Esophagus muscularis mucosa (tissue), 4 donors: ENCODE measurements around the gene FAM114A1. TPM values are rescaled to one million over a fixed set of nuclear protein-coding genes. Genes with fewer than 3 reads are reported as not detected.

Source experiments
- DNase-seq: peaks from one replicate; pipeline ENCODE4 v3.0.0-alpha.2; 2017; ENCODE audit errors: extremely low spot score
- H3K27ac ChIP-seq, 4 donors: fragments of 200-600 bp; sonication (generic); replicated peaks in 1 of 4; 1 replicate in 3 of 4; 2 replicates in 1 of 4; pipeline ENCODE4 v1.5.1; 2016 to 2019; ENCODE audit warnings: mild to moderate bottlenecking in 1 of 4
- H3K27me3 ChIP-seq, 4 donors: fragments of 200-600 bp; sonication (generic); one replicate each; pipeline versions ENCODE4 v1.5.1 to v1.6.0; 2016 to 2019
- H3K36me3 ChIP-seq, 4 donors: fragments of 200-600 bp; sonication (generic); one replicate each; pipeline ENCODE4 v1.5.1; 2016 to 2019
- H3K4me1 ChIP-seq, 4 donors: fragments of 200-600 bp; sonication (generic); one replicate each; pipeline ENCODE4 v1.5.1; 2016 to 2019
- H3K4me3 ChIP-seq, 4 donors: fragments of 200-600 bp; sonication (generic); 1 replicate in 2 of 4; 2 replicates in 2 of 4; pipeline ENCODE4 v1.5.1; 2016 to 2019; ENCODE audit warnings: mild to moderate bottlenecking in 4 of 4, moderate library complexity in 1 of 4
- H3K9me3 ChIP-seq, 4 donors: fragments of 200-600 bp; sonication (generic); 1 replicate in 3 of 4; 2 replicates in 1 of 4; pipeline ENCODE4 v1.5.1; 2016 to 2019
- CTCF ChIP-seq, 3 experiments: fragments of 200-600 bp in 2 of 3; fragments of 450-650 bp in 1 of 3; sonication (generic) in 2 of 3; IDR thresholded peaks; one replicate each; pipeline ENCODE4 v1.5.1; 2017 to 2019; ENCODE audit warnings: antibody characterized with exemption in 3 of 3, mild to moderate bottlenecking in 2 of 3, moderate library complexity in 1 of 3
- EP300 ChIP-seq: sonication (generic); formaldehyde crosslinking; IDR thresholded peaks from one replicate; pipeline ENCODE4 v1.6.1; 2017; ENCODE audit warnings: antibody characterized with exemption
- POLR2A ChIP-seq: fragments of 450-650 bp; IDR thresholded peaks from one replicate; pipeline ENCODE4 v1.6.1; 2017; ENCODE audit warnings: antibody characterized with exemption, moderate library complexity, mild to moderate bottlenecking, low read depth
- POLR2AphosphoS5 ChIP-seq, 2 donors: sonication (generic); formaldehyde crosslinking; IDR thresholded peaks; one replicate each; pipeline ENCODE4 v1.6.1; 2017; ENCODE audit warnings: antibody characterized with exemption in 2 of 2
- WGBS: methylation state at CpG from one replicate; pipeline ENCODE4 v1.1.5; 2018; 5-methylcytosine and 5-hydroxymethylcytosine counted together
- intact Hi-C: fragments of 100-400 bp; cut with DNase I; formaldehyde crosslinking; loops from one replicate; pipeline ENCODE4 v1.15.1; 2023
- total RNA-seq, 4 donors: library from RNA; depleted of rRNA; stranded (reverse); fragments of >200 nt; gene quantifications; one replicate each; pipeline versions ENCODE4 v1.1.0 to v1.2.1, GENCODE V29; 2016

FAM114A1 gene
- total RNA-seq, 4 donors from 2014 or later, result 88.6 to 145 (median 110) TPM

- Histone ChIP-seq H3K4me3 (no peak overlapping the region), H3K27ac (no peak overlapping the region), H3K9me3 (no peaks in the 10 kb centered on the region), H3K4me1 (peaks cover 0 to 10% (median 2%) of the 10 kb centered on the region in 4 donors), H3K27me3 (no peaks in the 10 kb centered on the region), H3K36me3 (no peaks in the 10 kb centered on the region)
- no peak for DNase-seq
- 82% methylated on average over 3 of the region's 3 CpGs for WGBS
- TF ChIP-seq POLR2A (no peak), EP300 (no peak), POLR2AphosphoS5 (IDR thresholded peaks at IDR 0.05) (no peak), CTCF (IDR thresholded peaks at IDR 0.05) (no peak)
- intact Hi-C loops, result no loop called here
Observed at GRCh38 chr4:38979511-38980230, 112.1 kb downstream of the FAM114A1 start.

DNA sequence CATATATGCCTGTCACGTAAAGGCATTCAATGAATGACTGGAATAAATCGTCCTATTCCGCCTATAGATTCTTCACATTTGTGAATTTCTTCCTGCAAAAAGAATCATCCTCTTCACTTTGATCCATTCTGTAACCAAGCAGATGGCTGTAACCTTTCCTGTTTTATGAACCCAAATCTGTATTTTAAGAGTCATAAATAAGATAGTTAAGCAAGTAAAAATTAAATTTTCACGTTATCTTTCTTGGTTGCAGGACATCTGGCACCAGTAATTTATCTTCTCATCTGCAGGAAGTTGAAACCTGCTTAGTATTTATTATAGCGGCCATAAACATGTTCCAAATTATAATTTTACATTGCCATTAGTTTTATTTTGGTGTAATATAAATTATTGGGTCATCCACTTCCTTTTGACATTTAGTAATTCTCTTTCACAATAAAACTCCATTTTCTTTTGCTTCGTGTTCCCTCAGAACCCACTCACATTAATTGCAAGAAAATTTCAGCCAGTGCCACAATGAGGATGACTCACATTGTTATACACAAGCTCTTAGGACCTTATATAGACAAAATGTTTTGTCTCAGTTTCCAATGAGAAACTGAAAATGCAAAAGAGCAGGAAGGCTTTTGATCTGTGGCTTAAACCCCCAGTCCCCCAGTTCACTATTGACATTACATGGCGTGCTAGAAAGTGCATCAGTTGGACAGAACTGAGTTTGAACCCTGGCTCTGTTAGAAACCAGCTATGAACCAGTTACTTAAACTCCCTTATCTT is 113.5 kb downstream of the FAM114A1 start:
- peaks cover 0 to 11% (median 2%) of the 10 kb centered on the region in 4 donors for H3K4me1 ChIP-seq
- WGBS, result 73% methylated on average over 7 of the region's 7 CpGs
- intact Hi-C loops, result no loop called here
- H3K27ac ChIP-seq, result no peak overlapping the region
- H3K27me3 ChIP-seq, result no peaks in the 10 kb centered on the region
- H3K36me3 ChIP-seq, result no peaks in the 10 kb centered on the region
- no peak overlapping the region for H3K4me3 ChIP-seq
- DNase-seq, result no peak
- H3K9me3 ChIP-seq, result no peaks in the 10 kb centered on the region
- TF ChIP-seq CTCF (IDR thresholded peaks at IDR 0.05), result no peak
- TF ChIP-seq POLR2A, result no peak
- no peak for TF ChIP-seq EP300
- TF ChIP-seq POLR2AphosphoS5 (IDR thresholded peaks at IDR 0.05), result no peak

DNA sequence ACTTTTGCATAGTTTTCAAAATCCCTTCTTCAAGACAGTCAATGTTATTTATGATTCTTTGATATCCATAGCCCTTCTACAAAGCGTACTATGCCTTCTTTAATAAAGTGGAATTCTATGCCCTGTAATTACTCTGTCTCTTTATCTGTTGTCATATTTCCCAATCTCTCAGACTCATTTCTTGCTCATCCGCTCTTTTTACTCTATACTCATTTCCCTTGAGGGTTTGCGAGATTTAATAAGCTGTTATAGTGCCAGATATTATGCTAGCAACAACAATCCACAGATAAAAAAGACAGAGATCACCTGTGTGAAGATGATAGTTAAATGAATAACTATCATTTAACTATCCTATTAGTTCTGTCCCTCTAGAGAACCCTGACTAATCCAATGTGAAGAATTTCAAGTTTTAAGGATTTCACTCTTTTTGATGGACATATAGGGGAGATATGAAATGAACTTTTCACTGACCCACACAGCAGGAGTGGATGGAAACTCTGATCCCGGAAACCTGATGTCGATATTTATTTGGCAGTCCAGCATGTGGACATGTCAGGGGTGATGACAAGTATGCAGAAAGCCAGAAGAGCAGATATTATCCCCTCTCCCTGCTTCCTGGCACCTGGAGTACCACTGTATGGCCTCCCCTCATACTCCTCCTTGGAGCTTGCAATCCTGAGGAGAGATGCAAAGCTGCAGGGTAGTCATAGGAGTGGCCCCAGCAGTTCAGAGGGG is 114.9 kb downstream of the FAM114A1 start:
- intact Hi-C loops, result no loop called here
- H3K36me3 ChIP-seq, result no peaks in the 10 kb centered on the region
- WGBS, result 86% methylated on average over 5 of the region's 5 CpGs
- H3K27me3 ChIP-seq, result no peaks in the 10 kb centered on the region
- H3K4me1 ChIP-seq, result peaks cover 0 to 11% (median 2%) of the 10 kb centered on the region in 4 donors
- no peak for TF ChIP-seq CTCF (IDR thresholded peaks at IDR 0.05)
- TF ChIP-seq EP300, result no peak
- no peak for TF ChIP-seq POLR2AphosphoS5 (IDR thresholded peaks at IDR 0.05)
- TF ChIP-seq POLR2A, result no peak
- H3K27ac ChIP-seq, result no peak overlapping the region
- no peak for DNase-seq
- no peaks in the 10 kb centered on the region for H3K9me3 ChIP-seq
- H3K4me3 ChIP-seq, result no peak overlapping the region

DNA sequence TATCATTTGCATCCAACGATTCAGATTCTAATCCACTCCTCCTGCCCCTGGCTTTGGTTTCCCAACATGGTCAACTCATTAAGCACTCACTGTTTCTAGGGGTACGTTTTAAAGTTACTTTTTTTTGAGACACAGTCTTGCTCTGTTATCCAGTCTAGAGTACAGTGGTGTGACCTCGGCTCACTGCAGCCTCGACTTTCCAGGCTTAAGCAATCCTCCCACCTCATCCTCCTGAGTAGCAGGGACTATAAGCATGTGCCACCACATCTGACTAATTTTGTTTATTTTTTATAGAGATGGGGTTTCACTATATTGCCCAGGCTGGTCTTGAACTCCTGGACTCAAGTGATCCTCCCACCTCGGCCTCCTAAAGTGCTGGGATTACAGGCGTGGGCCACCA is 115.7 kb downstream of the FAM114A1 start:
- TF ChIP-seq EP300 (no peak), CTCF (IDR thresholded peaks at IDR 0.05) (no peak), POLR2AphosphoS5 (IDR thresholded peaks at IDR 0.05) (no peak), POLR2A (no peak)

More for the DNA sequence above, 115.7 kb downstream of the FAM114A1 start:
- H3K9me3 ChIP-seq, result no peaks in the 10 kb centered on the region
- H3K27ac ChIP-seq, result no peak overlapping the region
- intact Hi-C loops, result no loop called here
- H3K4me3 ChIP-seq, result no peak overlapping the region
- DNase-seq, result no peak
- no peaks in the 10 kb centered on the region for H3K27me3 ChIP-seq
- H3K36me3 ChIP-seq, result no peaks in the 10 kb centered on the region
- H3K4me1 ChIP-seq, result peaks cover 0 to 11% (median 2%) of the 10 kb centered on the region in 4 donors
- 91% methylated on average over 6 of the region's 6 CpGs for WGBS
